ENCODE results near the gene CLPTM1L. TPM values are rescaled to one million over a fixed set of nuclear protein-coding genes. Genes with fewer than 3 reads are reported as not detected.

The CLPTM1L gene
- total RNA-seq, 1 experiment from 2014 or later, result 146 TPM

DNA sequence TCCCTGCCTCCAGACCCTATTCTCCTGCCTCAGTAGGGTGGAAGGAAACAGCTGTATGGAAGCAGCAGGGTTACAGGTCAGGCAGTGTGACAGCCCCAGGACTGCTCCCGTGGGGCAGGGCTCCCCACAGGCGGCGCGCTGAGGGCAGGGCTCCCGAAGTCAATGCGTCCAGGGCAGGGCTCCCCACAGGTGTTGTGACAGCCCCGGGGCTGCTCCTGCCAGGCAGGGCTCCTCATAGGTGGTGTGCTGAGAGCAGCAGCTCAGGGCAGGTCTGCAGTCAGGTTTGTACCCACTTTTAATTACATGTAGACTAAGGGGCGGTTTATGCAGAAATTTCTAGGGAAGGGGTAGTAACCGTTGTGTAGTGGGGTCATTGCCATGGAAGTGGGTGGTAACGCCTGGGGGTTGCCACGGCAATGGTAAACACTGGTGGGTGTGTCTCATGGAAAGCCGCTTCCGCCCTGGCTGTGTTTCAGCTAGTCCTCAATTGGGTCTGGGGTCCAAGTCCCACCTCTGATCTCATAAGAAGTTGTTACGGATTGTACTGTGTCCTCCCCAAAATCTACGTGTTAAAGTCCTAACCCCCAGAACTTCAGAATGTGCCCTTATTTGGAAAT lies 33.4 kb downstream of the CLPTM1L start:
- Histone ChIP-seq H3K9me3 (ENCODE audit: low read depth, low read length, poor library complexity, severe bottlenecking) (no peaks in the 10 kb centered on the region), H3K4me3 (ENCODE audit: low read depth, low read length, poor library complexity, severe bottlenecking) (no peak overlapping the region), H3K27ac (ENCODE audit: low read depth, low read length, poor library complexity, severe bottlenecking) (no peak overlapping the region), H3K27me3 (replicated peaks; ENCODE audit: insufficient read depth, low read depth, low read length, poor library complexity) (no peaks in the 10 kb centered on the region), H3K4me1 (ENCODE audit: insufficient read depth, low read length, poor library complexity, severe bottlenecking) (no peaks in the 10 kb centered on the region), H3K36me3 (ENCODE audit: insufficient read depth, low read length, poor library complexity, severe bottlenecking) (no peaks in the 10 kb centered on the region)
- intact Hi-C loops (cut with micrococcal nuclease; ENCODE audit: unreplicated experiment), result no loop called here
- no peak for TF ChIP-seq EZH2 (IDR thresholded peaks at IDR 0.05; ENCODE audit: borderline replicate concordance, low read depth, low read length, poor library complexity, severe bottlenecking)
- TF ChIP-seq, protein P1, sequence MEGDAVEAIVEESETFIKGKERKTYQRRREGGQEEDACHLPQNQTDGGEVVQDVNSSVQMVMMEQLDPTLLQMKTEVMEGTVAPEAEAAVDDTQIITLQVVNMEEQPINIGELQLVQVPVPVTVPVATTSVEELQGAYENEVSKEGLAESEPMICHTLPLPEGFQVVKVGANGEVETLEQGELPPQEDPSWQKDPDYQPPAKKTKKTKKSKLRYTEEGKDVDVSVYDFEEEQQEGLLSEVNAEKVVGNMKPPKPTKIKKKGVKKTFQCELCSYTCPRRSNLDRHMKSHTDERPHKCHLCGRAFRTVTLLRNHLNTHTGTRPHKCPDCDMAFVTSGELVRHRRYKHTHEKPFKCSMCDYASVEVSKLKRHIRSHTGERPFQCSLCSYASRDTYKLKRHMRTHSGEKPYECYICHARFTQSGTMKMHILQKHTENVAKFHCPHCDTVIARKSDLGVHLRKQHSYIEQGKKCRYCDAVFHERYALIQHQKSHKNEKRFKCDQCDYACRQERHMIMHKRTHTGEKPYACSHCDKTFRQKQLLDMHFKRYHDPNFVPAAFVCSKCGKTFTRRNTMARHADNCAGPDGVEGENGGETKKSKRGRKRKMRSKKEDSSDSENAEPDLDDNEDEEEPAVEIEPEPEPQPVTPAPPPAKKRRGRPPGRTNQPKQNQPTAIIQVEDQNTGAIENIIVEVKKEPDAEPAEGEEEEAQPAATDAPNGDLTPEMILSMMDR (conservative IDR thresholded peaks at IDR 0.05; ENCODE audit: low read depth, low read length), result no peak
- no TSS peak for BruUV-seq (replicated peaks)
- ChIA-PET POLR2A (ENCODE audit: low non-redundant PET) (no interaction called here), CTCF (no interaction called here)
- DNase-seq (ENCODE audit: low spot score), result no peak

DNA sequence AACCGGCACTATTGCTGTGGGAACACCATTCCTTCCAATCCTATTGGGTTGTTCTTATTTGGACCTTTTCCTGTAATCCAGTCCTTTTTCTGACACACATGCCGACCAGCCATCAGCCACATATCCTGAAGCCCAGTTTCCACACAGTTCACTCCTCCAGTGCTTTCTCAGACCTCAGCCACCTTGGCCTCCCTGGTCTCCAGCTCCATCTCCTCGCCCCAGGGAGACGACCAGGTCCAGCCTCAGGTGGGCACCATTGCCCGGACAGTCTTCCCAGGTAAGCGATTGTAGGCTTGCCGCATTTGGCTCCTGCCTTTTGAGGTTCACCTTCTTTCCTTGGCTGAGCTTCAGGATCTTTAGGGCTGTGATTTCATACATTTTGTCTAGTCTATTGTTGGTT lies 34.8 kb downstream of the CLPTM1L start:
- no peaks in the 10 kb centered on the region for H3K4me1 ChIP-seq (ENCODE audit: insufficient read depth, low read length, poor library complexity, severe bottlenecking)
- intact Hi-C loops (cut with micrococcal nuclease; ENCODE audit: unreplicated experiment), result no loop called here
- no TSS peak for BruUV-seq (replicated peaks)
- H3K9me3 ChIP-seq (ENCODE audit: low read depth, low read length, poor library complexity, severe bottlenecking), result no peaks in the 10 kb centered on the region
- no peaks in the 10 kb centered on the region for H3K36me3 ChIP-seq (ENCODE audit: insufficient read depth, low read length, poor library complexity, severe bottlenecking)
- TF ChIP-seq EZH2 (IDR thresholded peaks at IDR 0.05; ENCODE audit: borderline replicate concordance, low read depth, low read length, poor library complexity, severe bottlenecking), result no peak
- TF ChIP-seq, protein P1 (conservative IDR thresholded peaks at IDR 0.05; ENCODE audit: low read depth, low read length), result no peak
- POLR2A ChIA-PET (ENCODE audit: low non-redundant PET), result no interaction called here
- DNase-seq (ENCODE audit: low spot score), result no peak
- no peak overlapping the region for H3K4me3 ChIP-seq (ENCODE audit: low read depth, low read length, poor library complexity, severe bottlenecking)
- H3K27ac ChIP-seq (ENCODE audit: low read depth, low read length, poor library complexity, severe bottlenecking), result no peak overlapping the region
- CTCF ChIA-PET, result no interaction called here
- H3K27me3 ChIP-seq (replicated peaks; ENCODE audit: insufficient read depth, low read depth, low read length, poor library complexity), result no peaks in the 10 kb centered on the region

DNA sequence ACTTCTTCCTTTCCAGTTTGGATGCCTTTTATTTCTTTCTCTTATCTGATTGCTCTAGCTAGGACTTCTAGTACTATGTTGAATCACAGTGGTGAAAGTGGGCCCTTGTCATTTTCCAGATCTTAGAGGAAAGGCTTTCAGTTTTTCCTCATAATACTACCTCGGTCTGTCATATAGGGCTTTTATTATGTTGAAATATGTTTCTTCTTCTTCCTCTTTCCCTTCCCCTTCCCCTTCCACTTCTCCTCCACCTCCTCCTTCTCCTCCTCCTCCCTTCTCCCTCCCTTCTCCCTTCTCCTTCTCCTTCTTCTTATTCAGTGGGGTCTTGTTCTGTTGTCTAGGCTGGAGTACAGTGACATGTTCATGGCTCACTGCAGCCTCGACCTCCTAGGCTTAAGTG lies 40.9 kb downstream of the CLPTM1L start:
- Histone ChIP-seq H3K9me3 (ENCODE audit: low read depth, low read length, poor library complexity, severe bottlenecking) (no peaks in the 10 kb centered on the region), H3K4me1 (ENCODE audit: insufficient read depth, low read length, poor library complexity, severe bottlenecking) (no peaks in the 10 kb centered on the region), H3K27me3 (replicated peaks; ENCODE audit: insufficient read depth, low read depth, low read length, poor library complexity) (peaks cover 3% of the 10 kb centered on the region), H3K27ac (ENCODE audit: low read depth, low read length, poor library complexity, severe bottlenecking) (no peak overlapping the region), H3K36me3 (ENCODE audit: insufficient read depth, low read length, poor library complexity, severe bottlenecking) (no peaks in the 10 kb centered on the region), H3K4me3 (ENCODE audit: low read depth, low read length, poor library complexity, severe bottlenecking) (no peak overlapping the region)
- ChIA-PET CTCF (no interaction called here), POLR2A (ENCODE audit: low non-redundant PET) (interaction anchor here (0.7 kb wide), 1 partner anchor 18 kb away, joined by 3 read pairs; no protein-coding TSS in a partner anchor)
- DNase-seq (ENCODE audit: low spot score), result no peak
- BruUV-seq (replicated peaks), result no TSS peak
- intact Hi-C loops (cut with micrococcal nuclease; ENCODE audit: unreplicated experiment), result no loop called here
- TF ChIP-seq, protein P1 (conservative IDR thresholded peaks at IDR 0.05; ENCODE audit: low read depth, low read length), result no peak
- TF ChIP-seq EZH2 (IDR thresholded peaks at IDR 0.05; ENCODE audit: borderline replicate concordance, low read depth, low read length, poor library complexity, severe bottlenecking), result no peak

Measured in A673 (cell line).